WTC11 (cell line): ENCODE results near the gene FANK1.

ENCODE experiments used
- AFF4 ChIP-seq: sonication (generic); formaldehyde crosslinking; IDR thresholded peaks from 2 replicates; pipeline ENCODE4 v1.8.1; 2023; ENCODE audit warnings: mild to moderate bottlenecking, missing genetic modification reagents, borderline replicate concordance
- ATF2 ChIP-seq: sonication (generic); formaldehyde crosslinking; IDR thresholded peaks from 2 replicates; pipeline ENCODE4 v1.8.1; 2022; ENCODE audit warnings: low read depth, missing genetic modification reagents, borderline replicate concordance
- CREM ChIP-seq: sonication (generic); formaldehyde crosslinking; IDR thresholded peaks from 2 replicates; pipeline ENCODE4 v1.8.1; 2022; ENCODE audit warnings: mild to moderate bottlenecking, missing genetic modification reagents, moderate library complexity
- CTCF ChIP-seq: fragments of 200-600 bp; IDR thresholded peaks from 2 replicates; pipeline ENCODE4 v1.8.0; 2022; ENCODE audit warnings: antibody characterized with exemption
- IRF1 ChIP-seq: sonication (generic); formaldehyde crosslinking; IDR thresholded peaks from 2 replicates; pipeline ENCODE4 v1.8.0; 2023; ENCODE audit warnings: missing genetic modification reagents
- OVOL2 ChIP-seq: fragments of 250-450 bp; sonication (Bioruptor Pico); IDR thresholded peaks from 2 replicates; pipeline ENCODE4 v1.9.0; 2021; ENCODE audit warnings: mild to moderate bottlenecking, borderline replicate concordance
- ZNF121 ChIP-seq: sonication (generic); formaldehyde crosslinking; IDR thresholded peaks from 2 replicates; pipeline ENCODE4 v1.8.0; 2023; ENCODE audit warnings: missing genetic modification reagents
- ZNF138 ChIP-seq: sonication (generic); formaldehyde crosslinking; conservative IDR thresholded peaks from 2 replicates; pipeline ENCODE4 v1.8.1; 2022; ENCODE audit warnings: mild to moderate bottlenecking, moderate library complexity, missing genetic modification reagents
- ZNF423 ChIP-seq: fragments of 250-450 bp; sonication (Bioruptor Pico); IDR thresholded peaks from 2 replicates; pipeline ENCODE4 v2.1.2; 2022; ENCODE audit warnings: mild to moderate bottlenecking, moderate library complexity

DNA sequence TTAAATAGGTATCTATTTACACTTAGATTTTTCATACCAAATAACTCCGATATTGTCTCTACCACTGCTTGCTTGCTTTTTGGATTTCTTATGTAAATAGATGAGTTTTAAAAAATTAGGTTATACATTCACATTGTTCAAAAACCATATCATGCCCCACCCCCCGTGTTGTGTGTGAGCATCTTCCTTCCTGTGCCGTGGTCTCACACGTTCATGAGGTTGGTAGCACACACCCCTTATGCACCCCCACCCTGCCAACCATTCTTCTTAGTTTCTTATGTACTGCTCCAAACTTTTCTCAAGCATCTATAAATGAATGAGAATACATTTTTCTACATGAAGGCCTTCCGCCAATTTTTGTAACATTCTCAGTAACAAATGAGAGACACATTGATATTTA lies 115.6 kb downstream of the FANK1 start:
- TF ChIP-seq ZNF138 (CRISPR knock-in tag), result no peak
- TF ChIP-seq AFF4 (CRISPR knock-in tag), result no peak
- no peak for TF ChIP-seq IRF1 (CRISPR knock-in tag)
- TF ChIP-seq OVOL2 (CRISPR knock-in tag), result no peak
- TF ChIP-seq CTCF, result no peak
- no peak for TF ChIP-seq ATF2 (CRISPR knock-in tag)
- TF ChIP-seq ZNF121 (CRISPR knock-in tag), result no peak
- no peak for TF ChIP-seq CREM (CRISPR knock-in tag)
- no peak for TF ChIP-seq ZNF423 (CRISPR knock-in tag)
